Adrenal gland (tissue), 12 donors: Measurements from ENCODE around the gene BMP2K. TPM values are rescaled to one million over a fixed set of nuclear protein-coding genes. Genes with fewer than 3 reads are reported as not detected.

ENCODE experiments used
- DNase-seq, 7 donors: peaks; one replicate each; pipeline ENCODE4 v3.0.0-alpha.2; 2019 to 2020
- H3K27ac ChIP-seq, 5 donors: fragments of 200-600 bp; sonication (generic) in 4 of 5; 1 replicate in 3 of 5; 2 replicates in 2 of 5; pipeline versions ENCODE4 v1.5.1 to v1.8.0; 2016 to 2020; ENCODE audit warnings: mild to moderate bottlenecking in 1 of 5
- H3K27me3 ChIP-seq: fragments of 200-600 bp; 2 replicates; pipeline ENCODE4 v1.8.0; 2021
- H3K36me3 ChIP-seq, 2 donors: fragments of 200-600 bp; replicated peaks in 1 of 2; 1 replicate in 1 of 2; 2 replicates in 1 of 2; pipeline versions ENCODE4 v1.5.1 to v1.8.0; 2018 to 2022
- H3K4me1 ChIP-seq, 2 donors: fragments of 200-600 bp; replicated peaks in 1 of 2; 1 replicate in 1 of 2; 2 replicates in 1 of 2; pipeline versions ENCODE4 v1.5.1 to v1.8.0; 2018 to 2021
- H3K4me3 ChIP-seq, 4 donors: fragments of 200-600 bp; sonication (generic) in 3 of 4; one replicate each; pipeline ENCODE4 v1.5.1; 2016 to 2018
- H3K9me3 ChIP-seq, 3 donors: fragments of 200-600 bp; sonication (generic) in 1 of 3; replicated peaks in 1 of 3; 1 replicate in 2 of 3; 2 replicates in 1 of 3; pipeline versions ENCODE4 v1.5.1 to v1.8.0; 2016 to 2021
- CTCF ChIP-seq, 6 experiments: fragments of 450-650 bp in 4 of 6; fragments of 200-600 bp in 2 of 6; sonication (generic) in 1 of 6; IDR thresholded peaks; 1 replicate in 5 of 6; 2 replicates in 1 of 6; pipeline versions ENCODE4 v1.5.1 to v1.8.0; 2016 to 2021; ENCODE audit warnings: antibody characterized with exemption in 6 of 6, mild to moderate bottlenecking in 2 of 6, moderate library complexity in 1 of 6
- POLR2A ChIP-seq, 2 donors: fragments of 450-650 bp; IDR thresholded peaks; one replicate each; pipeline ENCODE4 v1.6.1; 2017; ENCODE audit warnings: antibody characterized with exemption in 2 of 2, mild to moderate bottlenecking in 2 of 2, moderate library complexity in 1 of 2
- WGBS, 4 donors: extraction: QIAGEN DNeasy Blood & Tissue Kit in 2 of 4; methylation state at CpG; one replicate each; pipeline versions ENCODE4 v1.1.5 to v1.1.7; 2013 to 2017; 5-methylcytosine and 5-hydroxymethylcytosine counted together
- intact Hi-C, 2 donors: fragments of 100-400 bp; cut with DNase I; formaldehyde crosslinking; loops; one replicate each; pipeline versions ENCODE4 v1.14.1 to v1.15.0; 2022 to 2023
- polyA plus RNA-seq, 3 donors: library from polyadenylated mRNA; stranded (reverse); fragments of 200-250 nt in 2 of 3; fragments of 350-450 nt in 1 of 3; fragmentation: Illumina TruSeq in 1 of 3; extraction: RNeasy Lipid Tissue Mini Kit (QIAGEN cat#74804) in 1 of 3; gene quantifications; one replicate each; pipeline ENCODE4 v1.2.3, GENCODE V29; 2013 to 2014
- total RNA-seq, 9 donors: library from RNA; depleted of rRNA in 4 of 9; stranded (reverse); fragments of >200 nt in 4 of 9; fragments of 120-200 nt in 1 of 9; fragmentation: NEBNext Ultra II Directional in 1 of 9; extraction: Animal tissue kit (Norgen Biotek cat#: 25700) in 1 of 9; gene quantifications; one replicate each; pipeline versions ENCODE4 v1.1.0 to v1.2.4, GENCODE V29; 2013 to 2023
- donor health status: healthy with polysubstance abuse.
- donor health status: Bipolar disorder and iron deficiency.
- donor health status: DM: yes; HTN: yes; CAD: no.
- donor health status: DM: no; HTN: no; CAD: no.
- donor health status: DM: no; HTN: no; CAD: no.
- donor health status: DM: yes; HTN: yes; CAD: no.

Gene BMP2K
- total and polyA plus RNA-seq, 12 donors: 8.7 to 73.2 (median 35.8) TPM

GRCh38 chr4:78876568-78877320, 100.6 kb downstream of the BMP2K start:
- intact Hi-C loops: no loop called here
- no peaks in the 10 kb centered on the region for H3K9me3 ChIP-seq
- no peaks in the 10 kb centered on the region for H3K27me3 ChIP-seq
- DNase-seq: no peak
- WGBS, 4 donors: 88 to 96% (median 93%) methylated on average over 5 of the region's 5 CpGs
- H3K27ac ChIP-seq: no peak overlapping the region
- H3K4me1 ChIP-seq: no peaks in the 10 kb centered on the region
- no peak for TF ChIP-seq POLR2A (IDR thresholded peaks at IDR 0.05)
- TF ChIP-seq CTCF (IDR thresholded peaks at IDR 0.05): no peak
- H3K36me3 ChIP-seq: peaks cover 0 to 20% of the 10 kb centered on the region in 2 donors
- H3K4me3 ChIP-seq: no peak overlapping the region

- 95 to 100% (median 97%) methylated on average over 1 of the region's 1 CpG for WGBS, 4 donors
- Histone ChIP-seq H3K36me3 (peaks cover 0 to 9% of the 10 kb centered on the region in 2 donors), H3K27ac (no peak overlapping the region), H3K4me3 (no peak overlapping the region), H3K9me3 (no peaks in the 10 kb centered on the region), H3K27me3 (no peaks in the 10 kb centered on the region), H3K4me1 (no peaks in the 10 kb centered on the region)
- no peak for DNase-seq
- intact Hi-C loops: no loop called here
- no peak for TF ChIP-seq POLR2A (IDR thresholded peaks at IDR 0.05)
- TF ChIP-seq CTCF (IDR thresholded peaks at IDR 0.05): no peak
Observed at GRCh38 chr4:78878031-78878430, 101.9 kb downstream of the BMP2K start.

GRCh38 chr4:78880874-78881492, 104.8 kb downstream of the BMP2K start:
- H3K27me3 ChIP-seq: no peaks in the 10 kb centered on the region
- H3K9me3 ChIP-seq: no peaks in the 10 kb centered on the region
- H3K27ac ChIP-seq: no peak overlapping the region
- H3K4me1 ChIP-seq: no peaks in the 10 kb centered on the region
- H3K4me3 ChIP-seq: no peak overlapping the region
- DNase-seq: no peak
- TF ChIP-seq POLR2A (IDR thresholded peaks at IDR 0.05): no peak
- TF ChIP-seq CTCF (IDR thresholded peaks at IDR 0.05): no peak
- intact Hi-C loops: no loop called here
- peaks cover 0 to 9% of the 10 kb centered on the region in 2 donors for H3K36me3 ChIP-seq

GRCh38 chr4:78885598-78885997, 109.4 kb downstream of the BMP2K start:
- Histone ChIP-seq H3K4me3 (no peak overlapping the region), H3K9me3 (no peaks in the 10 kb centered on the region), H3K4me1 (no peaks in the 10 kb centered on the region), H3K27me3 (no peaks in the 10 kb centered on the region), H3K27ac (no peak overlapping the region), H3K36me3 (peaks cover 0 to 12% of the 10 kb centered on the region in 2 donors)
- TF ChIP-seq CTCF (IDR thresholded peaks at IDR 0.05): no peak
- no peak for TF ChIP-seq POLR2A (IDR thresholded peaks at IDR 0.05)
- DNase-seq: no peak
- intact Hi-C loops: no loop called here
